KOPT-K1 (cell line): ENCODE data around the gene THSD1.
"Not testable (repeated sequence)": the region's sequence is repeated elsewhere in the genome, so short reads cannot be mapped to it uniquely, and the experiment has no call there.

Experiments
- H3K27ac ChIP-seq: fragments of 200-600 bp; sonication (generic); 2 replicates; pipeline ENCODE4 v1.5.1; 2016; ENCODE audit warnings: antibody characterized with exemption, mild to moderate bottlenecking, low read depth, low read length; ENCODE audit not compliant: poor library complexity, severe bottlenecking
- H3K36me3 ChIP-seq: fragments of 200-600 bp; sonication (generic); 2 replicates; pipeline ENCODE4 v1.5.1; 2017; ENCODE audit warnings: antibody characterized with exemption, mild to moderate bottlenecking, low read length, moderate library complexity; ENCODE audit not compliant: insufficient read depth
- H3K9me3 ChIP-seq: fragments of 200-600 bp; sonication (generic); 2 replicates; pipeline ENCODE4 v1.5.1; 2017; ENCODE audit warnings: antibody characterized with exemption, low read length, mild to moderate bottlenecking; ENCODE audit not compliant: insufficient read depth, poor library complexity, severe bottlenecking

THSD1 gene

DNA sequence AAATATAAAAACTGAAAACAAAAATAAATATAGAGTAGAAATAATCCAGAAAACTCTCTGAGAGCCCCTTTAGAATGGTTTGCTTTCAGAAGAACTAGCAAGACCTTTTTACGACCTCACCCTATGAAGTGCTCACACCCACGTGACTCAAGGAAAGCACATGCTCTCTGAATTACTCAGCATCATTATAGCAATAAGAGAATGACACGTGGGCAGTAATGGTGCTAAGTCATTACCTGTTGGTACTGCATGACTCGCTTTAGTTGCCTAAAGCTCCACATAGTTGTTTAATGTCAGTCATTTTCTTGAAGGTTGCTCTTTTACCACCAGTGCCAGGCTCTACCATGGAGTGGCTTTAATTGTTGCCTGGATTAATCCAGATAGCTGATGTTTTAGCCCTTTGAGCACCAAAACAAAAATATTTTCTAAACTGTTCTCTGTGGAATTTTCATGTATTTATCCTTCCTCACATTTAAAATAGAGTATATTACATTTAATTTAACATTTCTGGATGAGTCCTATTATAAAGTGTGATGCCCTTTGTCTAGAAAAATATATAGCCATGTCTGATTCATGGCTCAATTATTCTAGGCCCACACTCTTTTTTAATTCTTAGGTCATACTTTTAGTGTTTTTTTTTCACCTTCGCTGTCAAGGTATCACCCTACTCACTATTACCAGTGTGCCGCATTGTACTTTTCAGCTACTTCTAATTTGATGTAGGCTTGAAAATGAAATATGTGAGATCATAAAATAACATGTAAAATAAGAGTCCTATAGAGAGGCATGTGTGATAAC, 56.8 kb downstream of the THSD1 start:
- no peak overlapping the region for H3K27ac ChIP-seq
- no peaks in the 10 kb centered on the region for H3K9me3 ChIP-seq
- no peaks in the 10 kb centered on the region for H3K36me3 ChIP-seq

DNA sequence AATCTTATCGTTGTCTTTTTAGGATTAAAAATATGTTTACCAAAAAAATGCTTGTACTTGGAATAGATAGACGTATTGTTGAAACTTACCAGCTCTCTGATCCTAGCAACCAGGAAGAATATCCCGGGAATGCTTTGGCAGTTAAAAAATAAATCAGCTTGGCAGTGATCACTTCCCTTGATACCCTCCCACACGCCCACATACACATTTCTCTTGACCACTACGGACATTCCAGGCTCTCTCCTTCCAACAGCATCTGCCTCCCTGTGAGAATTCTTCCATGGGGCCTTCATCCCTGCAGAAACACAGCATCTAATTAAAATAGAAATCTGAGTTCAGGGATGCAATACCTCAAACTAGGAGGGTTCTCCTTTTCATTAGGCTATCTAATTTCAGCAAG, 57.9 kb downstream of the THSD1 start:
- Histone ChIP-seq H3K27ac (no peak overlapping the region), H3K36me3 (no peaks in the 10 kb centered on the region), H3K9me3 (no peaks in the 10 kb centered on the region)

DNA sequence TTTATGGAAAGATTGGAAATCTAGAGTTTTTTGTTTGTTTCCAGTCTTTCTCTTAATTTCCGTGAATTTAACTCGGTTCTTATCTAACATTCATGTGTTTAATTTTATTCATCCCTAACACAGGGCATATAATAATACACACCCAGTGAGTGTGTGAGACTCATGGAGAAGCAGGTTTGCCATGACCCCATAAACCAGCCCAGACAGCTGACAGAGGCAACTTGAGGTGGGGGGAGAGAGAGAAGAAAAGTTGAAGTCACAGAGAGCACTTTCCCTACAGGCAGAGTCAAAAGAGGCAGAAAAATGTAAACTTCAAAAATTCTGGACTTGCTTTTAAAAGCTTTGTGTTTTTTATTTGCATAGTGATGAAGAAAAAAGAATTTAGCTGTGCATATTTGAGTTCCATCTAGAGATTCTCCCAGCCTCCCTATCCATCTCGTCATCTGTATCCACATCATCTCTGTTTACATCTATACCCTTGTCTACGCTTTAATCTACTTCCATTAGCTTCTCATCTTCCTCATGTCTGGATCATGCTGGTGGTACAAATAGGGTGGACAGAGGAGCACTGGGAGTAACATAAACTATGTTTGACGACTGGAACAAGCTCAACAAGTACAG, 60.2 kb downstream of the THSD1 start:
- no peaks in the 10 kb centered on the region for H3K36me3 ChIP-seq
- no peaks in the 10 kb centered on the region for H3K9me3 ChIP-seq
- H3K27ac ChIP-seq, result no peak overlapping the region

DNA sequence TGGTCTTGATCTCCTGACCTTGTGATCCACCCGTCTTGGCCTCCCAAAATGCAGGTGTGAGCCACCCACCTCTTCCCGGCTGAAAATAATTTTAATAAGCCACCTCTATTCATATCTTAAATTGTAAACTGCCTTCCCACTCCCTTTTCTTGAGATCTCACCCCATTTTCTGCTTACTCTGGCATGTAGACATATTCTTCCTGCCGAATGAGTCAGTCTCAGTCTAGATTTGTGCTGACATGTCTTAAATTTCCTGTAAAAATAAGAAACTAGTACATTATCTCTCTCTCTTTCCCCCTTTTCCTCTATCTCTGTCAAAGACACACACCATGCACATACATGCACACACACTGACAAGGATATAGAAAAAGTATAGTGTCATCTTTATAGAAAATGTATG, 60.9 kb downstream of the THSD1 start:
- Histone ChIP-seq H3K9me3 (no peaks in the 10 kb centered on the region), H3K36me3 (no peaks in the 10 kb centered on the region), H3K27ac (no peak overlapping the region)

DNA sequence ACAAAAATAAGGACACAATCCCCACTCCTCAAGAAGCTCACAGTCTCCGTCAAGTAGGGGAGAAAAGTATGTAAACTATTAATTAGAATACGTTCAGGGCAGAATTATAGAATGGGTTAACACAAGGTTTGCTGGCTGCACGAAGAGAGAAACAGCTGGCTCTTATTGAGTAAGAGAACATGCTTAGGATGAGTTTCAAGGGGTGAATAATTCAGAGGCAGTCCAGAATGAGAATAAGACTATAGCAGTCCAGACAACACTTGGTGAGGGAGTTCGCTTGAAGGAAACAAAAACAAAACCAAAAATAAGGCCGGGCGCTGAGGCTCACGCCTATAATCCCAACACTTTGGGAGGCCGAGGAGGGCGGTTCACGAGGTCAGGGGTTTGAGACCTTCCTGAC, 61.9 kb downstream of the THSD1 start:
- Histone ChIP-seq H3K36me3 (no peaks in the 10 kb centered on the region), H3K9me3 (no peaks in the 10 kb centered on the region), H3K27ac (no peak overlapping the region)

DNA sequence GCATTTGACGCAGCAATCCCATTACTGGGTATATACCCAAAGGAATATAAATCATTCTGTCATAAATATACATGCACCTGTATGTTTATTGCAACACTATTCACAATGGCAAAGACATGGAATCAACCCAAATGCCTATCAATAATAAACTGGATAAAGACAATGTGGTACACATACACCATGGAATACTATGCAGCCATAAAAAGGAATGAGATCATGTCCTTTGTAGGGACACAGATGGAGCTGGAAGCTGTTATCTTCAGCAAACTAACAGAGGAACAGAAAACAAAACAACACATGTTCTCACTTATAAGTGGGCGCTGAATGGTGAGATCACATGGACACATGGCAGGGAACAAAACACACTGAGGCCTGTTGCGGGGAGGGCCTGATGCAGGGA, 63.8 kb downstream of the THSD1 start:
- not testable (repeated sequence) for H3K27ac ChIP-seq, H3K9me3 ChIP-seq, H3K36me3 ChIP-seq

DNA sequence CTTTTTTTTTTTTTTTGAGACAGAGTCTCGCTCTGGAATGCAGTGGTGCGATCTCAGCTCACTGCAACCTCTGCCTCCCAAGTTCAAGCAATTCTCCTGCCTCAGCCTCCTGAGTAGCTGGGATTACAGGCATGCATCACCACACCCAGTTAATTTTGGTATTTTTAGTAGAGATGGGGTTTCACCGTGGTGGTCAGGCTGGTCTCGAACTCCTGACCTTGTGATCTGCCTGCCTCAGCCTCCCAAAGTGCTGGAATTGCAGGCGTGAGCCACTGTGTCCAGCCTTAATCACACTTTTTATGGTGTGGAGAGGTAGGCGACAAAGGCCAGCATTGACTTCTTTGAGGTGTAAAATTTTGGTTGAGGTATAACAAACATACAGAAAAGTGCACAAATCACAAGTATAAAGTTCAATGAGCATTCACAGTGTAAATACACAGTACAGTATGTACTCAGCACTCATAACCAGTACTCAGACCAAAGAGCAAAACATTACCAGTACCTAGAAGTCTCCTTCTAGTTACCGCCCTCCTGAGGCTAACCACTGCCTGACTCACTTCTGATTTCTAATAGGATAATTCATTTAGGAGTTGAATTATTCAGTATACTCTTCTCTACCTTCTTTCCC, 68.0 kb downstream of the THSD1 start:
- H3K27ac ChIP-seq, H3K9me3 ChIP-seq, H3K36me3 ChIP-seq: not testable (repeated sequence)

DNA sequence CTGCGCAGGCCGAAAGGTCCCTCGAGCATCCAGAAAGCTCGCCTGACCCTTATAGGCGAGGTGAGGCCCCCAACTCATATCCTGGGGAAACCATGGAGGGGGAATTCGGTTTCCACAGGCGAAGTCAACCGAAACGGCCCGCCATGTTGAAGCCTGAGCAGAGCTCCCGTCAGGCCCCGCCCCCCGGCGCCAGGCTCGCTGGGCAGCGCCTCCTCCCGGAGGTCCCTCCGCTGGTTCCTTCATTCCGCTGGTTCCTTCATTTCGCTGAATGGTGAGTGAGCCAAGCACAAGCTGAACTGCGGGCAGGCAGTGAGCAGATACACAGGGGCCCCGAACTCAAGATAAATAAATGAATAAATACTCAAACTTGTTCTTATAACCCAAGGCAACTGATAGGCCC, 71.9 kb downstream of the THSD1 start:
- H3K9me3 ChIP-seq, H3K36me3 ChIP-seq, H3K27ac ChIP-seq: not testable (repeated sequence)

DNA sequence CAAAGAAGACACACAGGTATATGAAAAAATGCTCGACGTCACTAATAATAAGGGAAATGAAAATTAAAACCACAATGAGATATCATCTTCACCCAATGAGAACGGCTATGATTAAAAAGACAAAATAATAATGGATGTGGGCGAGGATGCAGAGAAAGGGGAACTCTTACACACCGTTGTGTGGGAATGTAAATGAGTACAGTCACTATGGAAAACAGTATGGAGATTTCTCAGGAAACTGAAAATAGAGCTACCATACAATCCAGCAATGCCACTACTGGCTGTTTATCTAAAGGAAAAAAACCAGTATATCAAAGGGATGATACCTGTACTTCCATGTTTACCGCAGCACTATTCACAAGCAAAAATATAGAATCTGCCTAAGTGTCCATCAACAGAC, 74.1 kb downstream of the THSD1 start:
- not testable (repeated sequence) for H3K27ac ChIP-seq, H3K9me3 ChIP-seq, H3K36me3 ChIP-seq
